ENCODE measurements around the gene UQCRC1.

Gene UQCRC1

GRCh38 chr3:48636149-48636655 is 26.8 kb upstream of the UQCRC1 start:
- Histone ChIP-seq H3K4me3 (ENCODE audit: low read length) (peak overlapping the region; percentile 88), H2AFZ (ENCODE audit: low read length) (peak overlapping the region; percentile 86), H3K79me2 (ENCODE audit: low read length) (no peaks in the 10 kb centered on the region), H4K20me1 (ENCODE audit: insufficient read depth, low read length) (no peaks in the 10 kb centered on the region), H3K27ac (ENCODE audit: low read length) (no peak overlapping the region), H3F3A (ENCODE audit: insufficient read depth, low read length) (no peaks in the 10 kb centered on the region), H3K36me3 (replicated peaks; ENCODE audit: insufficient read depth, low read length) (no peaks in the 10 kb centered on the region), H3K9me3 (replicated peaks; ENCODE audit: insufficient read depth, low read length) (no peaks in the 10 kb centered on the region), H3K4me2 (ENCODE audit: low read depth, low read length) (peak overlapping the region; percentile 99), H3K27me3 (replicated peaks; ENCODE audit: insufficient read depth, low read length) (peaks cover 8% of the 10 kb centered on the region; the same call in 1 of the 2 replicates), H3K9ac (ENCODE audit: low read length) (peak overlapping the region; percentile 65; the same call in 1 of the 2 replicates), H3K4me1 (ENCODE audit: low read length) (peaks cover 12% of the 10 kb centered on the region; the same call in 1 of the 2 replicates), H3K9me2 (replicated peaks; ENCODE audit: insufficient read depth, low read length) (no peaks in the 10 kb centered on the region)
- no peak for DNase-seq
- no peak for TF ChIP-seq EZH2 (optimal IDR thresholded peaks at IDR 0.05; ENCODE audit: low read depth, low read length)
- no peak for TF ChIP-seq EZH2phosphoT487 (IDR thresholded peaks at IDR 0.05; ENCODE audit: low read length)
- TF ChIP-seq, protein P1, sequence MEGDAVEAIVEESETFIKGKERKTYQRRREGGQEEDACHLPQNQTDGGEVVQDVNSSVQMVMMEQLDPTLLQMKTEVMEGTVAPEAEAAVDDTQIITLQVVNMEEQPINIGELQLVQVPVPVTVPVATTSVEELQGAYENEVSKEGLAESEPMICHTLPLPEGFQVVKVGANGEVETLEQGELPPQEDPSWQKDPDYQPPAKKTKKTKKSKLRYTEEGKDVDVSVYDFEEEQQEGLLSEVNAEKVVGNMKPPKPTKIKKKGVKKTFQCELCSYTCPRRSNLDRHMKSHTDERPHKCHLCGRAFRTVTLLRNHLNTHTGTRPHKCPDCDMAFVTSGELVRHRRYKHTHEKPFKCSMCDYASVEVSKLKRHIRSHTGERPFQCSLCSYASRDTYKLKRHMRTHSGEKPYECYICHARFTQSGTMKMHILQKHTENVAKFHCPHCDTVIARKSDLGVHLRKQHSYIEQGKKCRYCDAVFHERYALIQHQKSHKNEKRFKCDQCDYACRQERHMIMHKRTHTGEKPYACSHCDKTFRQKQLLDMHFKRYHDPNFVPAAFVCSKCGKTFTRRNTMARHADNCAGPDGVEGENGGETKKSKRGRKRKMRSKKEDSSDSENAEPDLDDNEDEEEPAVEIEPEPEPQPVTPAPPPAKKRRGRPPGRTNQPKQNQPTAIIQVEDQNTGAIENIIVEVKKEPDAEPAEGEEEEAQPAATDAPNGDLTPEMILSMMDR (IDR thresholded peaks at IDR 0.05; ENCODE audit: low read length), result no peak

GRCh38 chr3:48635222-48636021 is 26.0 kb upstream of the UQCRC1 start, which contains the start of gene SLC26A6:
Gene SLC26A6, minus strand, starts transcription at chr3:48635461. Its CDS starts 68 bp downstream, at chr3:48635393.
- peaks cover 12% of the 10 kb centered on the region; the same call in 1 of the 2 replicates for H3K4me1 ChIP-seq (ENCODE audit: low read length)
- peak; percentile 96 for DNase-seq
- peak within 1 kb of the TSS; percentile 99 for H3K4me2 ChIP-seq (ENCODE audit: low read depth, low read length)
- peak within 1 kb of the TSS; percentile 65; the same call in 1 of the 2 replicates for H3K9ac ChIP-seq (ENCODE audit: low read length)
- H3K9me3 ChIP-seq (replicated peaks; ENCODE audit: insufficient read depth, low read length), result no peaks in the 10 kb centered on the region
- H3K27me3 ChIP-seq (replicated peaks; ENCODE audit: insufficient read depth, low read length), result peaks cover 5% of the 10 kb centered on the region; the same call in 1 of the 2 replicates
- peak within 1 kb of the TSS; percentile 88 for H3K4me3 ChIP-seq (ENCODE audit: low read length)
- no peaks in the 10 kb centered on the region for H3F3A ChIP-seq (ENCODE audit: insufficient read depth, low read length)
- no peaks in the 10 kb centered on the region for H3K36me3 ChIP-seq (replicated peaks; ENCODE audit: insufficient read depth, low read length)
- H3K79me2 ChIP-seq (ENCODE audit: low read length), result no peaks in the 10 kb centered on the region
- H3K27ac ChIP-seq (ENCODE audit: low read length), result no peak within 1 kb of the TSS; the same call in 1 of the 2 replicates
- H2AFZ ChIP-seq (ENCODE audit: low read length), result peak within 1 kb of the TSS; percentile 86
- no peak for TF ChIP-seq EZH2phosphoT487 (IDR thresholded peaks at IDR 0.05; ENCODE audit: low read length)
- TF ChIP-seq, protein P1 (IDR thresholded peaks at IDR 0.05; ENCODE audit: low read length), result peak; percentile 62
- H3K9me2 ChIP-seq (replicated peaks; ENCODE audit: insufficient read depth, low read length), result no peaks in the 10 kb centered on the region
- no peaks in the 10 kb centered on the region for H4K20me1 ChIP-seq (ENCODE audit: insufficient read depth, low read length)

DNA sequence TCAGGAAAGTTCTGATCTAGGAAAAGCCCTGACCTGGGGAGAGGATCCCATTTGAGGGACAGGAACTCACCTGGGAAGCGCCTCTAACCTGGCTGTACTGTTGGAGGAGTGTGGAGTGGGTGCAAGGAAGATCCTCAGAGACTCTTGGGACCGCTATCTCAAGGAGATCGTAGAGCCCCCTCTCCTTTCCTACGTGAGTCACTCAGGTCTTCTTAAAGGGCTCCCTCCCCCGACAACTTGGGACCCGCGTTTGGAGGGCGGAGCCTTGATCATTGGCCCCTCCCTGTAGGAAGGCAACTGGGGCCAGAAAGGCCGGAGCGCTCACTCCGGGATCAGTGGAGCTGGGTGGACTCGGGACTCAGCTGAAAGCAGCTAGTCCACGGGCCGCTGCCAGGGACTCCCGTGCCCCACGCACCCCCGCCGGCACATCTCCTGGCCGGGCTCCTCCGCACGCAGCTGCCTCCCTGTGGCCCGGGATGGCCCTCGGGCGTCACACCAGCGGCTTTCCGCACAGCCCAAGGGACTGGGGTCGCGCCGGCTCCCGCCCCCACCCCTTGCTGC is 25.3 kb upstream of the UQCRC1 start:
- no peaks in the 10 kb centered on the region for H4K20me1 ChIP-seq (ENCODE audit: insufficient read depth, low read length)
- H3K9me3 ChIP-seq (replicated peaks; ENCODE audit: insufficient read depth, low read length), result no peaks in the 10 kb centered on the region
- peak overlapping the region; percentile 99 for H3K4me2 ChIP-seq (ENCODE audit: low read depth, low read length)
- no peaks in the 10 kb centered on the region for H3K36me3 ChIP-seq (replicated peaks; ENCODE audit: insufficient read depth, low read length)
- no peak overlapping the region for H3K27ac ChIP-seq (ENCODE audit: low read length)
- no peaks in the 10 kb centered on the region for H3K9me2 ChIP-seq (replicated peaks; ENCODE audit: insufficient read depth, low read length)
- peak overlapping the region; percentile 47; the same call in 1 of the 2 replicates for H3K9ac ChIP-seq (ENCODE audit: low read length)
- H3K27me3 ChIP-seq (replicated peaks; ENCODE audit: insufficient read depth, low read length), result no peaks in the 10 kb centered on the region
- TF ChIP-seq EZH2phosphoT487 (IDR thresholded peaks at IDR 0.05; ENCODE audit: low read length), result no peak
- TF ChIP-seq, protein P1 (IDR thresholded peaks at IDR 0.05; ENCODE audit: low read length), result no peak
- TF ChIP-seq EZH2 (optimal IDR thresholded peaks at IDR 0.05; ENCODE audit: low read depth, low read length), result no peak
- H3K79me2 ChIP-seq (ENCODE audit: low read length), result no peaks in the 10 kb centered on the region
- H2AFZ ChIP-seq (ENCODE audit: low read length), result peak overlapping the region; percentile 86
- DNase-seq, result peak; percentile 53
- H3K4me1 ChIP-seq (ENCODE audit: low read length), result peaks cover 12% of the 10 kb centered on the region; the same call in 1 of the 2 replicates
- no peaks in the 10 kb centered on the region for H3F3A ChIP-seq (ENCODE audit: insufficient read depth, low read length)
- H3K4me3 ChIP-seq (ENCODE audit: low read length), result peak overlapping the region; percentile 88
